ENCODE data around the gene TEX14. TPM values are rescaled to one million over a fixed set of nuclear protein-coding genes. Genes with fewer than 3 reads are reported as not detected.

TEX14 gene
- total and polyA plus RNA-seq, 3 experiments from 2014 or later: 0.11 to 0.20 TPM; not detected in 1

GRCh38 chr17:58531122-58531521 is 160.7 kb downstream of the TEX14 start:
- POLR2A ChIA-PET: no interaction called here
- Mint-ChIP-seq H3K27me3 (peaks cover 19 to 29% of the 10 kb centered on the region in 2 donors), H3K9me3 (no peaks in the 10 kb centered on the region), H3K4me3 (peak overlapping the region; percentile 44 to 89 (median 64)), H3K27ac (no peak overlapping the region), H3K36me3 (peaks cover 0 to 6% (median 0%) of the 10 kb centered on the region in 3 donors), H3K4me1 (peaks cover 0 to 6% (median 3%) of the 10 kb centered on the region in 3 donors)
- H3K36me3 ChIP-seq (ENCODE audit: insufficient read depth, low read length): no peaks in the 10 kb centered on the region
- H3K27ac ChIP-seq (ENCODE audit: low read depth, low read length): no peak overlapping the region
- CTCF ChIA-PET: no interaction called here
- no peaks in the 10 kb centered on the region for H3K9me3 ChIP-seq (ENCODE audit: low read length)
- H3K4me3 ChIP-seq (ENCODE audit: low read length): peak overlapping the region; percentile 39
- H3K4me1 ChIP-seq (ENCODE audit: insufficient read depth, low read length): peaks cover 5% of the 10 kb centered on the region
- DNase-seq: no peak
- peaks cover 9% of the 10 kb centered on the region for H3K27me3 ChIP-seq (ENCODE audit: insufficient read depth, low read length, poor library complexity, severe bottlenecking)

- peaks cover 19 to 24% of the 10 kb centered on the region in 2 donors for H3K27me3 Mint-ChIP-seq
- Histone ChIP-seq H3K36me3 (ENCODE audit: insufficient read depth, low read length) (no peaks in the 10 kb centered on the region), H3K27ac (ENCODE audit: low read depth, low read length) (no peak overlapping the region), H3K27me3 (ENCODE audit: insufficient read depth, low read length, poor library complexity, severe bottlenecking) (peaks cover 9% of the 10 kb centered on the region), H3K9me3 (ENCODE audit: low read length) (no peaks in the 10 kb centered on the region), H3K4me1 (ENCODE audit: insufficient read depth, low read length) (peaks cover 5% of the 10 kb centered on the region), H3K4me3 (ENCODE audit: low read length) (no peak overlapping the region)
- H3K36me3 Mint-ChIP-seq: peaks cover 0 to 1% (median 0%) of the 10 kb centered on the region in 3 donors
- CTCF ChIA-PET: no interaction called here
- no peaks in the 10 kb centered on the region for H3K9me3 Mint-ChIP-seq
- H3K4me1 Mint-ChIP-seq: peaks cover 0 to 6% (median 3%) of the 10 kb centered on the region in 3 donors
- H3K4me3 Mint-ChIP-seq: peak overlapping the region; percentile 44 to 89 (median 64)
- DNase-seq: no peak
- POLR2A ChIA-PET: no interaction called here
- no peak overlapping the region for H3K27ac Mint-ChIP-seq
Observed at GRCh38 chr17:58530655-58531054, 161.2 kb downstream of the TEX14 start.

- Mint-ChIP-seq H3K4me3 (no peak overlapping the region), H3K27ac (no peak overlapping the region), H3K9me3 (no peaks in the 10 kb centered on the region), H3K4me1 (peaks cover 0 to 6% (median 3%) of the 10 kb centered on the region in 3 donors), H3K27me3 (peaks cover 10 to 11% of the 10 kb centered on the region in 2 donors), H3K36me3 (no peaks in the 10 kb centered on the region)
- Histone ChIP-seq H3K4me3 (ENCODE audit: low read length) (no peak overlapping the region), H3K9me3 (ENCODE audit: low read length) (no peaks in the 10 kb centered on the region), H3K27me3 (ENCODE audit: insufficient read depth, low read length, poor library complexity, severe bottlenecking) (peaks cover 9% of the 10 kb centered on the region), H3K4me1 (ENCODE audit: insufficient read depth, low read length) (peaks cover 5% of the 10 kb centered on the region), H3K36me3 (ENCODE audit: insufficient read depth, low read length) (no peaks in the 10 kb centered on the region), H3K27ac (ENCODE audit: low read depth, low read length) (no peak overlapping the region)
- POLR2A ChIA-PET: no interaction called here
- CTCF ChIA-PET: interaction anchor here (0.8 kb wide), 1 partner anchor 10 kb away, joined by 5 read pairs; no protein-coding TSS in a partner anchor
- no peak for DNase-seq
Observed at GRCh38 chr17:58529275-58529674, 162.6 kb downstream of the TEX14 start.

- Histone ChIP-seq H3K27me3 (ENCODE audit: insufficient read depth, low read length, poor library complexity, severe bottlenecking) (peaks cover 9% of the 10 kb centered on the region), H3K27ac (ENCODE audit: low read depth, low read length) (no peak overlapping the region), H3K36me3 (ENCODE audit: insufficient read depth, low read length) (no peaks in the 10 kb centered on the region), H3K9me3 (ENCODE audit: low read length) (no peaks in the 10 kb centered on the region), H3K4me3 (ENCODE audit: low read length) (no peak overlapping the region), H3K4me1 (ENCODE audit: insufficient read depth, low read length) (peaks cover 5% of the 10 kb centered on the region)
- CTCF ChIA-PET: interaction anchor here (0.6 kb wide), 1 partner anchor 709 kb away, joined by 3 read pairs; no protein-coding TSS in a partner anchor
- no peaks in the 10 kb centered on the region for H3K36me3 Mint-ChIP-seq
- POLR2A ChIA-PET: no interaction called here
- no peak overlapping the region for H3K27ac Mint-ChIP-seq
- no peaks in the 10 kb centered on the region for H3K9me3 Mint-ChIP-seq
- H3K4me3 Mint-ChIP-seq: peak overlapping the region in 1 of 7 donors; percentile 7
- DNase-seq: no peak
- peaks cover 4 to 7% of the 10 kb centered on the region in 2 donors for H3K27me3 Mint-ChIP-seq
- H3K4me1 Mint-ChIP-seq: peaks cover 0 to 6% (median 3%) of the 10 kb centered on the region in 3 donors
Observed at GRCh38 chr17:58528443-58528842, 163.4 kb downstream of the TEX14 start.

GRCh38 chr17:58527949-58528348 is 163.9 kb downstream of the TEX14 start:
- Histone ChIP-seq H3K27ac (ENCODE audit: low read depth, low read length) (no peak overlapping the region), H3K9me3 (ENCODE audit: low read length) (no peaks in the 10 kb centered on the region), H3K4me1 (ENCODE audit: insufficient read depth, low read length) (peaks cover 5% of the 10 kb centered on the region), H3K36me3 (ENCODE audit: insufficient read depth, low read length) (no peaks in the 10 kb centered on the region), H3K27me3 (ENCODE audit: insufficient read depth, low read length, poor library complexity, severe bottlenecking) (peaks cover 9% of the 10 kb centered on the region), H3K4me3 (ENCODE audit: low read length) (no peak overlapping the region)
- POLR2A ChIA-PET: no interaction called here
- H3K27me3 Mint-ChIP-seq: peaks cover 0 to 2% of the 10 kb centered on the region in 2 donors
- H3K4me3 Mint-ChIP-seq: no peak overlapping the region
- H3K4me1 Mint-ChIP-seq: peaks cover 0 to 6% (median 3%) of the 10 kb centered on the region in 3 donors
- H3K9me3 Mint-ChIP-seq: no peaks in the 10 kb centered on the region
- no peaks in the 10 kb centered on the region for H3K36me3 Mint-ChIP-seq
- CTCF ChIA-PET: interaction anchor here (0.8 kb wide), 1 partner anchor 9 kb away, joined by 3 read pairs; no protein-coding TSS in a partner anchor
- H3K27ac Mint-ChIP-seq: peak overlapping the region in 1 of 8 donors; percentile 77
- no peak for DNase-seq

- Histone ChIP-seq H3K4me1 (ENCODE audit: insufficient read depth, low read length) (peaks cover 3% of the 10 kb centered on the region), H3K27me3 (ENCODE audit: insufficient read depth, low read length, poor library complexity, severe bottlenecking) (peaks cover 3% of the 10 kb centered on the region), H3K27ac (ENCODE audit: low read depth, low read length) (no peak overlapping the region), H3K36me3 (ENCODE audit: insufficient read depth, low read length) (no peaks in the 10 kb centered on the region), H3K4me3 (ENCODE audit: low read length) (no peak overlapping the region), H3K9me3 (ENCODE audit: low read length) (no peaks in the 10 kb centered on the region)
- Mint-ChIP-seq H3K9me3 (no peaks in the 10 kb centered on the region), H3K36me3 (no peaks in the 10 kb centered on the region), H3K27ac (peak overlapping the region in 1 of 8 donors; percentile 55), H3K4me1 (peaks cover 0 to 2% (median 2%) of the 10 kb centered on the region in 3 donors), H3K27me3 (no peaks in the 10 kb centered on the region), H3K4me3 (no peak overlapping the region)
- ChIA-PET POLR2A (no interaction called here), CTCF (interaction anchor here (0.8 kb wide), 1 partner anchor 9 kb away, joined by 3 read pairs; no protein-coding TSS in a partner anchor)
- DNase-seq: no peak
Observed at GRCh38 chr17:58527306-58527705, 164.5 kb downstream of the TEX14 start.

GRCh38 chr17:58525239-58525638 is 166.6 kb downstream of the TEX14 start:
- H3K4me3 ChIP-seq (ENCODE audit: low read length): no peak overlapping the region
- H3K4me1 ChIP-seq (ENCODE audit: insufficient read depth, low read length): no peaks in the 10 kb centered on the region
- no peak for DNase-seq
- H3K36me3 Mint-ChIP-seq: no peaks in the 10 kb centered on the region
- ChIA-PET POLR2A (no interaction called here), CTCF (no interaction called here)
- H3K4me3 Mint-ChIP-seq: no peak overlapping the region
- no peaks in the 10 kb centered on the region for H3K36me3 ChIP-seq (ENCODE audit: insufficient read depth, low read length)
- no peaks in the 10 kb centered on the region for H3K27me3 Mint-ChIP-seq
- no peak overlapping the region for H3K27ac ChIP-seq (ENCODE audit: low read depth, low read length)
- H3K4me1 Mint-ChIP-seq: no peaks in the 10 kb centered on the region
- no peak overlapping the region for H3K27ac Mint-ChIP-seq
- H3K27me3 ChIP-seq (ENCODE audit: insufficient read depth, low read length, poor library complexity, severe bottlenecking): no peaks in the 10 kb centered on the region
- H3K9me3 ChIP-seq (ENCODE audit: low read length): no peaks in the 10 kb centered on the region
- no peaks in the 10 kb centered on the region for H3K9me3 Mint-ChIP-seq

GRCh38 chr17:58521680-58522079 is 170.2 kb downstream of the TEX14 start:
- Mint-ChIP-seq H3K9me3 (no peaks in the 10 kb centered on the region), H3K4me1 (peaks cover 10 to 17% (median 13%) of the 10 kb centered on the region in 3 donors), H3K27me3 (peaks cover 0 to 7% of the 10 kb centered on the region in 2 donors), H3K36me3 (peaks cover 0 to 6% (median 0%) of the 10 kb centered on the region in 3 donors), H3K4me3 (no peak overlapping the region), H3K27ac (peak overlapping the region in 1 of 8 donors; percentile 46)
- ChIA-PET CTCF (interaction anchor here (0.7 kb wide), 1 partner anchor 576 kb away, joined by 3 read pairs; no protein-coding TSS in a partner anchor), POLR2A (no interaction called here)
- Histone ChIP-seq H3K4me3 (ENCODE audit: low read length) (no peak overlapping the region), H3K9me3 (ENCODE audit: low read length) (no peaks in the 10 kb centered on the region), H3K27ac (ENCODE audit: low read depth, low read length) (no peak overlapping the region), H3K36me3 (ENCODE audit: insufficient read depth, low read length) (no peaks in the 10 kb centered on the region), H3K4me1 (ENCODE audit: insufficient read depth, low read length) (peaks cover 13% of the 10 kb centered on the region), H3K27me3 (ENCODE audit: insufficient read depth, low read length, poor library complexity, severe bottlenecking) (no peaks in the 10 kb centered on the region)
- DNase-seq: no peak

All from CD8-positive, alpha-beta memory T cell (primary cell).